Measurements from ENCODE around the gene SLC9A1. TPM values are rescaled to one million over a fixed set of nuclear protein-coding genes. Genes with fewer than 3 reads are reported as not detected.

SLC9A1 gene
- total and polyA plus RNA-seq, 8 donors = 16.3 to 132 (median 27.9) TPM

DNA sequence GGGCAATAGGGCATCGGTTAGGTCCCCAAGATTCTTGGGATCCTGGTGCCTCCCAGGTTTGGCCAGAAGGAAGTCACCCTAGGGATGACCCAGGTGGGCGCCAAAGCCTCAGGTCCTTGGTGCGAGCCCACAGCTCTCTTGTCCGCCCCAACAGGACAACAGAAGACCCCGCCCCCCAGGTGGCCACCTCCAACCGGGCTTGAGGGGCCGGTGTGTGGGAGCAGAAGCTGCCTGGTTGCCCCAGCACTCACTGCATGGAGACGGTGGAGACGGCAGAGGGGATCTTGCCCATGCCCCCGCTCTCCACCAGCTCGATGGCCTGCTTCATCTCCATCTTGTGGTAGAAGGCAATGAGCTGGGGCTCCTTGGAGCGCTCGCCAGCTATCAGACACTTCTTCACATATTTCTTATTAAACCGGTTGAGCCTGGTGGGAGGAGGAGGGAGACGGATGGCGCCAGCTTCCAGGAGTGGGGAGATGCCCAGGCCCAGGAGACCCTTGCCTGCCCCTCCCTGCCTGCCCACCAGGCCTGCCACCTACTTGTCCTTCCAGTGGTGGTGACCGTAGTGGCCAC lies 52.7 kb downstream of the SLC9A1 start:
- H3K4me1 ChIP-seq = peaks cover 23 to 62% (median 39%) of the 10 kb centered on the region in 4 donors
- 73 to 85% (median 82%) methylated on average over 13 to 17 of the region's 17 CpGs for WGBS, 5 donors
- no peaks in the 10 kb centered on the region for H3K9me3 ChIP-seq
- peak overlapping the region in 1 of 5 donors; percentile 20 for H3K27ac ChIP-seq
- no peak for TF ChIP-seq EP300 (IDR thresholded peaks at IDR 0.05)
- no peak for TF ChIP-seq POLR2A (IDR thresholded peaks at IDR 0.05)
- TF ChIP-seq POLR2AphosphoS5 (IDR thresholded peaks at IDR 0.05) = no peak
- TF ChIP-seq, protein P1, sequence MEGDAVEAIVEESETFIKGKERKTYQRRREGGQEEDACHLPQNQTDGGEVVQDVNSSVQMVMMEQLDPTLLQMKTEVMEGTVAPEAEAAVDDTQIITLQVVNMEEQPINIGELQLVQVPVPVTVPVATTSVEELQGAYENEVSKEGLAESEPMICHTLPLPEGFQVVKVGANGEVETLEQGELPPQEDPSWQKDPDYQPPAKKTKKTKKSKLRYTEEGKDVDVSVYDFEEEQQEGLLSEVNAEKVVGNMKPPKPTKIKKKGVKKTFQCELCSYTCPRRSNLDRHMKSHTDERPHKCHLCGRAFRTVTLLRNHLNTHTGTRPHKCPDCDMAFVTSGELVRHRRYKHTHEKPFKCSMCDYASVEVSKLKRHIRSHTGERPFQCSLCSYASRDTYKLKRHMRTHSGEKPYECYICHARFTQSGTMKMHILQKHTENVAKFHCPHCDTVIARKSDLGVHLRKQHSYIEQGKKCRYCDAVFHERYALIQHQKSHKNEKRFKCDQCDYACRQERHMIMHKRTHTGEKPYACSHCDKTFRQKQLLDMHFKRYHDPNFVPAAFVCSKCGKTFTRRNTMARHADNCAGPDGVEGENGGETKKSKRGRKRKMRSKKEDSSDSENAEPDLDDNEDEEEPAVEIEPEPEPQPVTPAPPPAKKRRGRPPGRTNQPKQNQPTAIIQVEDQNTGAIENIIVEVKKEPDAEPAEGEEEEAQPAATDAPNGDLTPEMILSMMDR (IDR thresholded peaks at IDR 0.05) = no peak
- H3K36me3 ChIP-seq = peaks cover 30 to 80% (median 63%) of the 10 kb centered on the region in 4 donors
- H3K27me3 ChIP-seq = no peaks in the 10 kb centered on the region
- intact Hi-C loops (cut with DNase I; ENCODE audit: low total_unique reads) = loop anchor here (5.0 to 10.0 kb wide), 2 partner anchors 93 to 180 kb away; no protein-coding TSS in a partner anchor
- DNase-seq = no peak
- H3K4me3 ChIP-seq = no peak overlapping the region

DNA sequence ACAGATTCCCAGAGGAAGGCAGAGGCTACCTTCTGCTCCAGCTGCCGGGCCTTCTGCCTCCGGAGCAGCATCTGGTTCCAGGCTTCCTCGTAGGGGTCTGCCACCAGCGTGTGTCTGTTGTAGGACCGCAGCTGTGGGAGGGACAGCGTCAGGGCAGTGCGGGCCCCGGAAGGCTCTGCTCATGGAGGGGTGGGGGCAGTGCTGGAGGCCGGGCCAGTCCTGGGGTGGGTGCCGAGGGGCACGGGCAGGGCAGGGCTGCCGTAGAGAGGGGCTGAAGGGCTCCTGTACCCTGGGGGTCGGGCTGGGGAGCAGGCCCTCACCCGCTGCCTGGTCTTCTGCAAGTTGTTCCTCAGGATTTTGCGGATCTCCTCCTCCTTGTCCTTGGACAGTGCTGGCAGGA lies 53.2 kb downstream of the SLC9A1 start:
- WGBS, 5 donors = 90 to 96% (median 93%) methylated on average over 7 to 15 of the region's 15 CpGs

DNA sequence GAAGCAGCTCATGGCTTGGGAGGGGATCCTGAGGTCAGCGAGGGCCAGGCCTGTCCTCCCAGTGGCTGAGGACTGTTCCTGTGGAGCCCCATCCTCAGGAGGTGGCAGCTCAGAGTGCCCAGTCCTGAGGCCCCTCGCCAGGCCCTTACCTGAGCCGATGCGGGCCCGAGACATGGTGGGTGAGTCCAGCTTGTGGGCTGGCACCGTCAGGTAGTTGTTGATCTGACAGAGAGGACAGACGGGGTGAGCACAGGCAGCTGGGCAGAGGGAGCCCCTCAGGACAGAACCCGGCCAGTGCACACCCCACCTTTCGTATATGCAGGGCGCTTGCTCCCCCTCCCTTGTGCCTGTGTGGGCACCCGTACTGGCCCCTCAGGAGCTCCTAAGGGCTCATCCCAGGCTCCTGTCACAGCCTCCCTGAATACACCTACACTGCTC lies 53.9 kb downstream of the SLC9A1 start:
- Histone ChIP-seq H3K9me3 (no peaks in the 10 kb centered on the region), H3K36me3 (peaks cover 28 to 70% (median 54%) of the 10 kb centered on the region in 4 donors), H3K4me1 (peaks cover 23 to 63% (median 40%) of the 10 kb centered on the region in 4 donors), H3K27me3 (no peaks in the 10 kb centered on the region), H3K4me3 (no peak overlapping the region), H3K27ac (peak overlapping the region in 4 of 5 donors; percentile 72 to 80 (median 78))
- TF ChIP-seq POLR2AphosphoS5 (IDR thresholded peaks at IDR 0.05) (no peak), EP300 (IDR thresholded peaks at IDR 0.05) (no peak), POLR2A (IDR thresholded peaks at IDR 0.05) (no peak)
- TF ChIP-seq, protein P1 (IDR thresholded peaks at IDR 0.05) = no peak
- DNase-seq = no peak
- intact Hi-C loops (cut with DNase I; ENCODE audit: low total_unique reads) = loop anchor here (5.0 to 10.0 kb wide), 2 partner anchors 94 to 181 kb away; no protein-coding TSS in a partner anchor
- WGBS, 5 donors = 89 to 97% (median 94%) methylated on average over 5 to 11 of the region's 11 CpGs

More for the DNA sequence above, 53.2 kb downstream of the SLC9A1 start:
- Histone ChIP-seq H3K4me3 (no peak overlapping the region), H3K9me3 (no peaks in the 10 kb centered on the region), H3K27me3 (no peaks in the 10 kb centered on the region), H3K36me3 (peaks cover 30 to 76% (median 61%) of the 10 kb centered on the region in 4 donors), H3K27ac (peak overlapping the region in 1 of 5 donors; percentile 20), H3K4me1 (peaks cover 23 to 63% (median 40%) of the 10 kb centered on the region in 4 donors)
- intact Hi-C loops (cut with DNase I; ENCODE audit: low total_unique reads) = loop anchor here (5.0 to 10.0 kb wide), 2 partner anchors 93 to 181 kb away; no protein-coding TSS in a partner anchor
- no peak for DNase-seq
- TF ChIP-seq EP300 (IDR thresholded peaks at IDR 0.05) (no peak), POLR2A (IDR thresholded peaks at IDR 0.05) (no peak)
- TF ChIP-seq, protein P1 (IDR thresholded peaks at IDR 0.05) = no peak

DNA sequence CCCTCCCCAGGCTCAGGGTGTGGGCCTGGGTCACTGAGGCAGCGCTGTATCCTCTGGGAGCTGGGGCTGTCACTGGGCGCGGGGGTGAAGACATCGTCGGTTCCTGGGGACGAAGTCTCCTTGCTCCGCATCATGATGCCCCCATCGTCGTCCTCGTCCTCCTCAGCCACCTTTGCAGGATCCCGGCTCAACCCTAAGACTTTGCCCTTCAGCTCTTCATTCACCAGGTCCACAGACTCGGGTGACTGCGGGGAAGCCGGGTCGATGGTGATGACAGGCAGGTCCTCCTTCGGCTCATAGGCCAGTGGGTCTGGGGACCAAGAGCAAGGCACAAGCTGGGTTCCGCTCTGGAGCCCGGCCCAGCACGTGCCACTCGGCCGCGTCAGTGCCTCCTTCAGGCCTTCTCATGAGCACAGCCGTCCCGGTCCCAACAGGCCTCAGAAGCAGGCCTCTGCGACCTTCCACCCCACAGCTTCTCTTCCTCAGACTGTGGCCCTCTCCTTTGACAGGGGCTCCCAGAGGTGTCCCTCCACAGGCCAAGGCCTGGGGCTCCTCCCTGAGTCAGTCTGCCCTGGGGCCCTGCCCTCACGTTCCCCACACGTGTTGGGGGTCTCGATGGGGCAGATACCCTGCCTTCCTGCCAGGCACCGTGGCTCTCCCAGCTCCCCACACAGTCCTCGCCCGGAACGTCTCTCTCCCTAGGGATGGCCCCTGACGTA lies 54.4 kb downstream of the SLC9A1 start:
- Histone ChIP-seq H3K36me3 (peaks cover 23 to 64% (median 48%) of the 10 kb centered on the region in 4 donors), H3K27me3 (no peaks in the 10 kb centered on the region), H3K4me1 (peaks cover 23 to 63% (median 40%) of the 10 kb centered on the region in 4 donors), H3K27ac (peak overlapping the region; percentile 37 to 80 (median 78)), H3K4me3 (no peak overlapping the region), H3K9me3 (no peaks in the 10 kb centered on the region)
- intact Hi-C loops (cut with DNase I; ENCODE audit: low total_unique reads) = loop anchor here (5.0 to 10.0 kb wide), 2 partner anchors 94 to 182 kb away; no protein-coding TSS in a partner anchor
- no peak for TF ChIP-seq POLR2AphosphoS5 (IDR thresholded peaks at IDR 0.05)
- TF ChIP-seq, protein P1 (IDR thresholded peaks at IDR 0.05) = no peak
- no peak for TF ChIP-seq POLR2A (IDR thresholded peaks at IDR 0.05)
- no peak for TF ChIP-seq EP300 (IDR thresholded peaks at IDR 0.05)
- 83 to 93% (median 90%) methylated on average over 21 to 33 of the region's 33 CpGs for WGBS, 5 donors
- DNase-seq = no peak
